HepG2 (cell line): ENCODE measurements around the gene RHBDF2. TPM values are rescaled to one million over a fixed set of nuclear protein-coding genes. Genes with fewer than 3 reads are reported as not detected.
A peak's percentile ranks its signal among the peaks of the same experiment; 100 is the strongest.

Experiments used
- BCLAF1 ChIP-seq: fragments of 450-650 bp; IDR thresholded peaks from 2 replicates; pipeline ENCODE4 v1.6.1; 2017; ENCODE audit warnings: mild to moderate bottlenecking
- KLF15 ChIP-seq: sonication (generic); formaldehyde crosslinking; IDR thresholded peaks from 2 replicates; pipeline ENCODE4 v1.8.1; 2023; ENCODE audit warnings: borderline replicate concordance, mild to moderate bottlenecking, inconsistent platforms, missing genetic modification reagents, mixed read lengths
- MTF2 ChIP-seq: sonication (generic); formaldehyde crosslinking; IDR thresholded peaks from 2 replicates; pipeline ENCODE4 v1.5.0; 2020; ENCODE audit warnings: missing genetic modification reagents, borderline replicate concordance
- MZF1 ChIP-seq: sonication (generic); formaldehyde crosslinking; IDR thresholded peaks from 2 replicates; pipeline ENCODE4 v1.8.1; 2023; ENCODE audit warnings: mild to moderate bottlenecking, missing genetic modification reagents, borderline replicate concordance
- NR2F2 ChIP-seq: IDR thresholded peaks from 2 replicates; pipeline ENCODE4 v1.6.1; 2012; ENCODE audit warnings: low read depth, inconsistent platforms, borderline replicate concordance
- TARDBP ChIP-seq: sonication (generic); formaldehyde crosslinking; IDR thresholded peaks from 2 replicates; pipeline ENCODE4 v1.8.0; 2022; ENCODE audit warnings: mild to moderate bottlenecking, missing genetic modification reagents
- ZBTB49 ChIP-seq: sonication (generic); formaldehyde crosslinking; IDR thresholded peaks from 2 replicates; pipeline ENCODE4 v1.4.0; 2020; ENCODE audit warnings: missing genetic modification reagents, borderline replicate concordance
- ZNF432 ChIP-seq: sonication (generic); formaldehyde crosslinking; IDR thresholded peaks from 2 replicates; pipeline ENCODE4 v1.5.0; 2020; ENCODE audit warnings: missing genetic modification reagents, mild to moderate bottlenecking, borderline replicate concordance
- ZNF513 ChIP-seq: sonication (generic); formaldehyde crosslinking; conservative IDR thresholded peaks from 2 replicates; pipeline ENCODE4 v1.5.0; 2020; ENCODE audit warnings: missing genetic modification reagents
- ZNF644 ChIP-seq: IDR thresholded peaks from 2 replicates; pipeline ENCODE4 v1.6.1; 2016; ENCODE audit warnings: low read depth
- ZNF646 ChIP-seq: sonication (generic); formaldehyde crosslinking; IDR thresholded peaks from 2 replicates; pipeline ENCODE4 v1.9.0; 2021; ENCODE audit warnings: mild to moderate bottlenecking, missing genetic modification reagents
- polyA plus RNA-seq, 8 experiments: library from polyadenylated mRNA; depleted of rRNA in 3 of 8; stranded (reverse) in 7 of 8; unstranded in 1 of 8; fragments of >200 nt; fragmentation: Illumina TruSeq in 4 of 8; extraction: Trizol in 4 of 8; gene quantifications; 2 replicates each; pipeline versions ENCODE4 v1.2.1 to v1.2.3, GENCODE V29; 2011 to 2016; ENCODE audit warnings: low read depth in 4 of 8, missing spikeins in 1 of 8, mixed read lengths in 1 of 8; ENCODE audit not compliant: insufficient read depth in 1 of 8
- total RNA-seq, 5 experiments: library from RNA; depleted of rRNA; stranded (reverse); fragments of >200 nt; fragmentation: Illumina TruSeq; extraction: Trizol; gene quantifications; 2 replicates each; pipeline ENCODE4 v1.2.3, GENCODE V29; 2016; ENCODE audit warnings: low read depth in 1 of 5
- TF ChIP-seq, protein P1 (sequence below): sonication (generic); formaldehyde crosslinking; IDR thresholded peaks from 2 replicates; pipeline ENCODE4 v1.8.0; 2022; ENCODE audit warnings: mild to moderate bottlenecking, missing genetic modification reagents; ENCODE audit not compliant: insufficient replicate concordance

RHBDF2 gene
- total and polyA plus RNA-seq, 2 of the 13 experiments (the other 11 are each of a cell fraction or from before 2014, with no cell fraction given): 7.8 to 24.2 TPM

DNA sequence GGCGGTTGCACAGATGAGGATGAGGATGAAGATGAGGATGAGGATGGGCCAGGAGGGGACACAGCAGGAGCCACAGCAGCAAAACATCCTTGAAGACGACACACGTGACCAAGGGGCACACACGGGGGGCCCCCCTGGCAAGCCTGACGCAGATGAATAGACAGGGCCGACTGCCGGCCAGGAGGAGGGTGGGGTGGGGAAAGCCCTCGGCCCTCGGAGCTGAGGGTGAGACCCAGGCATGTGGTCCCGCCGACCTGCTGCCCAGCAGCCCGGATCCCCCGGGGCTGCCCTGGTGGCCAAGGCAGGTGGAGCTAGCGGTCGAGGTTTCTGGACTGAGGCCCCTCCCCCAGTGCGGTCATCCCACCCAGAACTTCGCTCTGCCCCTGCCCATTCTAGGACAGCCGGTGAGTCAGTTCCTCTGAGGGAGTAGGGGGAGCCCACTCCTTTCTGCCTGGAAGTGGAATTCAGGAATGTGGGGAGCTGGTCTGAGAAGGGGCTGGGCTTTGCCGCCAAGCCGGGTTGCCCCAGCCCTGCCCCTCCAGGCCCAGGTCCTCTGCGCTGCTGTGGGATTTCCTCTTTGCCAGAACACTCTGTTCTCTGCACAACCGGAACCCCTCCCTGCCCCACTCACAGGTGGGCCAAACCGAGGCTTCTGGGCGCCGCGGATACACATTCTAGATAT lies 26.3 kb upstream of the RHBDF2 start (continued):
- TF ChIP-seq ZBTB49 (CRISPR knock-in tag) (no peak), ZNF644 (CRISPR knock-in tag) (no peak), ZNF513 (CRISPR knock-in tag) (no peak), NR2F2 (no peak), TARDBP (CRISPR knock-in tag) (0 out of 2 replicates have a peak, but pooled peaks have one; percentile 29), KLF15 (CRISPR knock-in tag) (no peak), BCLAF1 (no peak), ZNF432 (CRISPR knock-in tag) (no peak), MZF1 (CRISPR knock-in tag) (no peak; the same call in 1 of the 2 replicates), MTF2 (CRISPR knock-in tag) (no peak), ZNF646 (CRISPR knock-in tag) (no peak)
- TF ChIP-seq, protein P1, sequence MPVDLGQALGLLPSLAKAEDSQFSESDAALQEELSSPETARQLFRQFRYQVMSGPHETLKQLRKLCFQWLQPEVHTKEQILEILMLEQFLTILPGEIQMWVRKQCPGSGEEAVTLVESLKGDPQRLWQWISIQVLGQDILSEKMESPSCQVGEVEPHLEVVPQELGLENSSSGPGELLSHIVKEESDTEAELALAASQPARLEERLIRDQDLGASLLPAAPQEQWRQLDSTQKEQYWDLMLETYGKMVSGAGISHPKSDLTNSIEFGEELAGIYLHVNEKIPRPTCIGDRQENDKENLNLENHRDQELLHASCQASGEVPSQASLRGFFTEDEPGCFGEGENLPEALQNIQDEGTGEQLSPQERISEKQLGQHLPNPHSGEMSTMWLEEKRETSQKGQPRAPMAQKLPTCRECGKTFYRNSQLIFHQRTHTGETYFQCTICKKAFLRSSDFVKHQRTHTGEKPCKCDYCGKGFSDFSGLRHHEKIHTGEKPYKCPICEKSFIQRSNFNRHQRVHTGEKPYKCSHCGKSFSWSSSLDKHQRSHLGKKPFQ: peak; percentile 58
